H4 (cell line): ENCODE results near the gene RNF13. TPM values are rescaled to one million over a fixed set of nuclear protein-coding genes. Genes with fewer than 3 reads are reported as not detected.
A peak's percentile ranks its signal among the peaks of the same experiment; 100 is the strongest.
"Not testable (repeated sequence)": the region's sequence is repeated elsewhere in the genome, so short reads cannot be mapped to it uniquely, and the experiment has no call there.

Source experiments
- DNase-seq: peaks from one replicate; pipeline ENCODE4 v3.0.0-alpha.2; 2015; ENCODE audit warnings: low spot score
- total RNA-seq: library from RNA; depleted of rRNA; stranded (reverse); fragments of >200 nt; shearing (Covaris generic); gene quantifications from 2 replicates; pipeline ENCODE4 v1.2.3, GENCODE V29; 2014

The RNF13 gene
- total RNA-seq, 1 experiment from 2014 or later: 72.7 TPM

DNA sequence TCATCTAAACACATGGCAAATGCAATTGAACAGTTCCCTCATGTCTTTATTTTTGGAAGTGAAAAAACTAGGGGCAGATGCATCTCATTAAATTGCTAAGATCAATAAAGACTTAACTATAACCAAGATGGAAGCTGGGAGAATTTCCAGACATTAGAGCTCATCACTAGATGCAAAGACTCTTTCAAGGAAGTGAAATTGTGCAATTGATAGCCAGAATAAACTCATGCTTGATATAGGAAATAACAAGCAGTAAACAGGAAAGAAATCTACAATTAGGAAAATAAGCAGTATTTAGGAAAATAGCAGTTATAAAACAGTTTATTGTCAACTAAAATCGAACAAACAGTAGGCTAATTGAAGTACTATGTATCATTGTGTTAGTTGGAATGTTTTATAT, 11.8 kb upstream of the RNF13 start:
- no peak for DNase-seq

DNA sequence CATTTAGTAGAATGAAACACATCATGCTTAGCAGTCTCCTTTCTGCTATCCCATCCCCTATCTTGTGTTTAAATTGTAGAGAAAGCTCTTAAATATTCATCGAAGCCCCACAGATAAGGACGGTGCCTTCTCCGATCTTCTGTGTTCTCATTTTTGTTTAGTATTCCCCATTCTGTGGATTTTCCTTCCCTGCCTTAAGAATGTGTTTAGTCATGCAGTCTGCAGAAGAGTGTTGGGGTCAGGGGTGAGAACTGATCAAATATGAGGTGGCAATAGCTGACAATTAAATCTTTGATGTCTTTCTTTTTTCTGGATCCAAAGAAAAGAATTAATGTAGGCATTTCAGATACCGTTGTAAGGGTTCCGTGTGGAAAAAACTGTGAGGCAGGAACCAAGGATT, 11.4 kb upstream of the RNF13 start:
- DNase-seq: no peak

DNA sequence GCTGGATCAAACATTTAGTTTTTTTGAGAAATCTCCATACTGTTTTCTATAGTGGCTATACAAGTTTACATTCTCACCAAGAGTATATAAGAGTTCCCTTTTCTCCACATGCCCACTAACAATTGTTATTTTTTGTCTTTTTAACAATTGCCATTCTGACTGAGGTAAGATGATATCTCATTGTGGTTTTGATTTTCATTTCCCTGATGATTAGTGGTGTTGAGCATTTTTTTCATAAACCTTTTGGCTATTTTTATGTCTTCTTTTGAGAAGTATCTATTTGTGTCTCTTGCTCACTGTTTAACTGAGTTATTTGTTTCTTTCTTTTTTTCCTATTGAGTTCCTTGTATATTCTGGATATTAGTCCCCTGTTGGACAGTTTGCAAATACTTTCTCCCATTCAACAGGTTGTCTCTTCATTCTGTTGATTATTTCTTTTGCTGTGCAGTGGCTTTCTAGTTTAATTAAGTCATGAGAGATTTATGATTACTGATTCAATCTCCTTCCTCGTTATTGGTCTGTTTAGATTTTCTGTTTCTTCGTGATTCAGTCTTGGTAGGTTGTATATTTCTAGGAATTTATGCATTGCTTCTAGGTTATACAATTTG, 6.7 kb upstream of the RNF13 start:
- no peak for DNase-seq

DNA sequence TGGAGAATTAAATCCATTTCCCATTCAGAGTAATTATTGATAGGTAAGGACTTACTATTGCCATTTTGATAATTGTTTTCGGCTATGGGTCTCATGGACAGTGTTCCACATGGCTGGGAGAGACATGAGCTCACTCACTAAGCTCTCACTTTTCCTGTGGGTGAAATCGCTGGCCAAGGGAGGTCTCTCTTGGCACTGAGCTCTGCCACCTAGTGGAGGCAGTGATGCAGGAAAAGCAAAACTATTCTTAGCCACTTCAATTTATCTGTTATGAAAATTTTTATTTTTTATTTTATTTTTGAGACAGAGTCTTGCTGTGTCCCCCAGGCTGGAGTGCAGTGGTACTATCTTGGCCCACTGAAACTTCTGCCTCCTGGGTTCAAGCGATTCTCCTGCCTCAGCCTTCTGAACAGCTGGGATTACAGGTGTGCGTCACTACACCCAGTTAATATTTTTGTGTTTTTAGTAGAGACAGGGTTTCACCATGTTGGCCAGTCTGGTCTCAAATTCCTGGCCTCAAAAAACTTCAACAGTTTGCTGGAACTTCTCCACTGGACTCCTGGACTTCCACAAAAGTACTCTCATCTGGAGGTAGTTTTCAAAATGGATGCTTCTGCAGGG, 4.7 kb upstream of the RNF13 start:
- DNase-seq: peak; percentile 82

DNA sequence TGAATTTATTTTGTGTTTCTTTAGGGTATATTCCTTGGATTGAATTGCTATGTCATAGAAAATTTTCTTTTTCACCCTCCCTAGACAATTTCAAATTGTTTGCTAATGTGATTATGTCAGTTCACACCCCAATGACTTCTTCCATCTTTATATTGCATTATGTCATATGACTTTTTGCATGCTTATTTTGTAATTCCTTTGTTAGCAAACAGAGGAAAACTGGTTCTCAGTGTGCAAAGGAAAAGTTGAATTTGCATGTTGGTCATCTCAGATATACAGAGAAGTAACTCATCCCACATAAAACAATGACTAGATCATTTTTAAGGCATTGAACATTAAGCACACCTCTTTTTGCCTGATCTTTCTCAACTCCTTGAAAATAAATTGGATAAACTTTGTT, 3.3 kb upstream of the RNF13 start:
- DNase-seq: no peak

DNA sequence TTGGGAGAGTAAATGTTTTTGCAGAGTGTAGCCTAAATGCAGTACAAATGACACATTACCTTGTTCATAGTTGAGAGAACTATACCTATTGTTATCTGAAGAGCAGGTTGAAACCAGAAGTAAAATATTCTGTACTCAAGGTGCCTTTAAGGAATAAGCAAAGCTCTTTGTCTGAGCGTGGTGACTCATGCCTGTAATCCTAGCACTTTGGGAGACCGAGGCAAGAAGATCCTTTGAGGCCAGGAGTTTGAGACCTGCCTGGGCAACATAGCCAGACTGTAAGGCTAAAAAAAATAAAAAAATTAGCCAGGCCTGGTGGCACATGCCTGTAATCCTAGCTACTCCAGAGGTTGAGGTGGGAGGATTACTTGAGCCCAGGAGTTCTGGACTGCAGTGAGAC, 2.2 kb upstream of the RNF13 start:
- DNase-seq: no peak

DNA sequence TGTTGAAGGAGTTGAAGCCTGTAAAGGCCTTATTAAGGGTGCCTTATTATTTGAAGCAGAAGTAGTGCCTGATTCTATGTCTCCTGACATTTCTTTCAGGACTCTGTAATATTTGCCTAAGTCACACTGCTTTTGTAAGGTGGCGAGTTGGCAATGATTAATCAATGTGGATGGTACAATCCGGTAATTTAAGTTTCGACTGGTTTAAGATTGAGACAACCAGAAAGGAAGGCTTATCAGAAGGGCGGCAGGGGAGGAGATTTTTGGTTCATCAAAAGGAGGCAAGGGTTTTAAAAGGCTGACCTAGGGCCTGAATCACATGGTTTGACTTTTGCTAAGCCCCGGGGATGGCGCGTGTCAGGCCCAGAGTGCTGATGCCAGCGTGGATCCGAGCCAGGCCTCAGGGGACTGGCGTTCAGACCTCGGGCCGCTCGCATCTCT, 830 bp upstream of the RNF13 start:
- no peak for DNase-seq

DNA sequence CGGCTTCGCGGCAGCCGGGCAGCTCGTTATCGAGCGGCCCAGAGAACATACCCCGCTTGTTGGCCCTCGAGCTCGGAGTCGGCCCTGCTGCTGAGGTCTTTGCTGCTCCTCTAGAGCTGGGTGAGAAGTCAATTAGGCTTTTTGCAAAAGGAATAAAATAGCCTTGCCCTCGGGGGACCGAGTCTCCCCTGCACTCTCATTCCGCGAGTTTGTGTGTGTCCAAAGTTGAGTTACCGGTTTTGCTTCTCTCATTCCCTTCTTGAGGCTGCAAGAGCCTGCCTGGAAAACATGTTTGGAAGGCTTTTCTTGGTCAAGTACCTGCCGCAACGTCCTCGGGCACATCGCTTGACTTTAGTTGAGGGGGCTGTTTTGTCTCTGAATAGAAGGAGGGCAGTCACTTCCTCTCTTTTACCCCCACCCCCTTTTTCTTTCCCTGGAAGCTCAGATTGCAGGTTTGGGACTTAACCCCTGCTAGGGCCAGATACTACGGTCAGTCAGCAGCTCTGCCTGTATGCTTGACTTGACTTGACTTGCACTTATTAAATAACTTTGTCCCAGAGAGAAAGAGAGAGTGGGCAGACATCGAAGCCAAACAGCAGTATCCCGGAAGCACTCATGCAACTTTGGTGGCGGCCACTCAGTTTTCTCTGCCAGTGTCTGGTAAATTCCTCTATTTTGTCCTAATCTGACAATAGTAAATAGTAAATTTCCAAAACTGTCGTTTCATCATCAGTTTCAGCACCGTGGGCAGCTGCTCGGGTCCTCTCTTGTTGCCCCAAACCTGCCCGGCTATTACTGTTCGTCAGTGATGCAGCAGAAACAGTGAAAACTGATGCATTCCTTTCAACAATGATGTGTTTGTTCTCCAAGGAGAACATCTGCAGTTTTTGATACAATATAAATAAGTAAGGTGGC, 609 bp downstream of the RNF13 start:
- peak; percentile 13 for DNase-seq

DNA sequence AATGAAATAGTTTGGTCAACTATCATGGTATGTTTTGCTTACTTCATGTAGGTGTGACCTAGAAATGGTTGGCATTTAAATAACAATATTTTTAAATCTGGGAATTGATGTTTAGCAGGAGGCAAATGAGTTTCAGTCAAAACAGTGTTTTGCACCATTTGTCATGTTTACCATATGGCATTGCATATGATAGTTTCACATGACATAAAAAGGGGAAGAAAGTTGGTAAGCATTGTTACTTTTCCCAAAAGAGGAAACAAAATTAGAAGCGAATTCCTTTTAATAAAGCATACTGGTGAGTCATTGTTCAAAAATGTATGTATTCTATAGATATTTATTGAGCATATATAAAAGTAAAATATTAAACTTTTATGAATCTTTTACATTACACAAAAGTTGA, 2.3 kb downstream of the RNF13 start:
- DNase-seq: no peak

DNA sequence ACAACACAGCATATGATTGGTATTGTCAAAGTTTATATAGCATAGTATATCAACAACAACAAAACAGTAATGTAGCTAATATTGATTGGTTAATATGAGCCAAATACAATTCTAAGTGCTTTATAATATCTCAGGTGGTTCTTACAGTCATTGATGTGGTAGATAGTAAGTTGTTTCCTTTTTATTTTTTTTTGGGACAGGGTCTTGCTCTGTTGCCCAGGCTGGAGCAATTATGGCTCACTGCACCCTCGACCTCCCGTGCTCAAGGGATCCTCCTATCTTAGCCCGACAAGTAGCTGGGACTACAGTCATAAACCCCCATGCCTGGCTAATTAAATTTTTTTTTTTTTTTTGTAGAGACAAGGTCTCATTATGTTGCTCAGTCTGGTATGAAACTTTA, 2.7 kb downstream of the RNF13 start:
- no peak for DNase-seq

DNA sequence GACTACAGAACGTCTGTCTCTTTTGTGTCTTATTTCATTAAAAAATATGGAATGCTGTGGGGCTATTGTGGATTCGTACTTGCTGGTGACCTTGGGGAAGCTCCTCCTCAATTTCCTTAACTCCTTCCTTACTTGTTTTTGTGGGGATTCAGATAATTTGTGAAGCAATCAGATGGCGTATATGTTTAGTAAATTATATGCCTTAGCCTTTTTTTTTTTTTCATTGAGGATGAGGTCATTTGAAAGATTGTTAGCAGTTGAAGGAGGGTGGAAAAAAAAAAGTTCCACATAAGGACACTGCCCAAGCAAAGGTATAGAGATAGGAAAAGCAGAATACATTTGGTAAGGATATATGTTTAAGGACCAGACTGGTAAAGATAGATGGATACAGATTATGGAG, 3.3 kb downstream of the RNF13 start:
- no peak for DNase-seq

DNA sequence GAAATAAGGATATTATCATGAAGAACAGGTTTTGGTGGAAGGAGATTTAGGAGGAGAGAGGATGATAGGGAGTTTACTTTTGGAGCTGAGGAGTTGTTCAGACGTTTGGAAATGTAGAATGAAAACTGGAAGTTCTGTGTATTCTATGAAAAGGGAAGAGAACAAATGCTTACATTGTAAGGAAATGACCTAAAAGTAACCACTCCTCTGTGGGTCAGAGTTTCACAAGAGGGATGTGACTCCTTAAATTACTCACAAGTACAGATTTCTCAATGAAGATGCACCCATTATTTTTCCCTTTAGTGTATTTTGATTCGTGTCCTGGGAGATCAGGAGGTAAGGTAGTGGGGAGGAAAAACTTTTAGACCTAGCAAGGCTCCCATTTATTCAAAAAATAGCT, 4.0 kb downstream of the RNF13 start:
- no peak for DNase-seq

DNA sequence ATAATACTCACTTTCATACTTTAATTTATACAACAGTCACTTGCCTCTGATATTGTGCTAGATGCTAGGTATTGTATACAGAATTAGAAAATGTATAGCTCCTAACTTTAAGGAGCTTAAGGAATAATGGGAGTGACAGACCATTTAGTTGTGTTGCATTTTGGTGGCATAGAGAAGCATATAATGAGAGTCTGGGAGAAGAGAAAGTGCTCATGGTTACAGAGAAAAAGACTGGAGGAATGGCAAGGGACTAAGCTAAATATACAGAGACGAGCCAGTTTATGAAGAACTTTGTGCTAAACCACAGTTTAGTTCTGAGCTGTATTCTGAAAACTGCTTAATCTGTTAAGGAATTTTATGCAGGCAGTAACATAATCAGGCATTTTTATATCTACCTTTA, 6.4 kb downstream of the RNF13 start:
- no peak for DNase-seq

DNA sequence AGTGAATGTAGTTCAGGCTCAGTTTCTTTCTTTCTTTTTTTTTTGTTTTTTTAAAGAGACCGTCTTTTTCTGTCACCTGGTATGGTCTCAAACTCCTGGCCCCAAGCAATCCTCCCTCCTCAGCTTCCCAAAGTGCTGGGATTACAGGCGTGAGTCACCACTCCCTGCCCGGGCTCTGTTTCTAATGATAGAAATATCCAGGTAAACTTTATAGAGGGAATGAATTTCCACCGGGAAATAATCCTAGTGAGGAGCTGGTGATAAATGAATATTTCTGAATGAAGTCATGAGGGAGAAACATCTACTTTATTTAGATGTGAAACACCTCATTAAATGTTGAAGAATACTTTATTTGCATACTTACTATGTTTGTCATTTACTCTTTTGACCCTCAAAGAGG, 7.2 kb downstream of the RNF13 start:
- no peak for DNase-seq

DNA sequence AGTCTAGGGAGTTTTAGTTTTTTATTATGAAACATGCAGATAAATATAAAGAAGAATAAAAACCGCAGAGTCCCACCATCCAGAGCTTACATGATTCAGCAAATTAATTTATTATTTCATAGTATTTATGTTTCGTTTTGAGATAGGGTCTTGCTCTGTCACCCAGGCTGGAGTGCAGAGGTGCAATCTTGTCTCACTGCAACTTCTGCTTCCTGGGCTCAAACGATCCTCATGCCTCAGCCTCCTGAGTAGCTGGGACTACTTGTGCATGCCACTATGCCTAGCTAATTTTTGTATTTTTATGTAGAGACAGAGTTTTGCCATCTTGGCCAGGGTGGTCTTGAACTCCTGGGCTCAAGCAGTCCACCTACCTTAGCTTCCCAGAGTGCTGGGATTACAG, 13.6 kb downstream of the RNF13 start:
- DNase-seq: no peak

DNA sequence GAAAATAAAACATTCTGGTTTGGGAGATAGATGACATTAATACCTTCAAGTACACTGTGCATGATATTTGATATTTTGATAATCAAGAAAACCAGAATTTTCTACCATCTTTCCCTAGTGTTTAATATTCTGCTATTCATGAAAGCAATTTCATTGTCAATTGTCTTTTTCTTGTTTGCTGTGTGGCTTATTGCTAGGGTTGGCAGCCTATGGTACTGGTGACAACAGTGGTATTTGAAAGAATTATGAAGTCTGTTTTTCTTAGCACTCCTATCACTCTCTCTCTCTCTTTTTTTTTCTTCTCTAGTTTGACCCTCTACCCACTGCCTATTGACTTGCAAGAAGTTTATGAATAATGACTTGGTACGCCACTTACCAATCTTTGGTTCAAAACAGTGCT, 15.4 kb downstream of the RNF13 start:
- no peak for DNase-seq

DNA sequence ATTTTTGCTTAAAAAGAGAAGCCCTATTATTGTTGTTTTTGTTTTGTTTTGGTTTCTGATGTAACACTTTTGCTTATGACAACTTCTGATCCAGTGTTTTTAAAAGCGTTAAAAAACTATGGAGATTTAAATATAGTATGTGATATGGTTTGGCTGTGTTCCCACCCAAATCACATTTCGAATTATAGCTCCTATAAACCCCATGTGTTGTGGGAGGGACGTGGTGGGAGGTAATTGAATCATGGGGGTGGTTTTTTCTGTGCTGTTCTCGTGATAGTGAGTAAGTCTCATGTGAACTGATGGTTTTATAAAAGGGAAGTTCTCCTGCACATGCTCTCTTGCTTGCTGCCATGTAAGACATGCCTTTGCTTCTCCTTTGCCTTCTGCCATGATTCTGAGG, 16.6 kb downstream of the RNF13 start:
- DNase-seq: not testable (repeated sequence)

DNA sequence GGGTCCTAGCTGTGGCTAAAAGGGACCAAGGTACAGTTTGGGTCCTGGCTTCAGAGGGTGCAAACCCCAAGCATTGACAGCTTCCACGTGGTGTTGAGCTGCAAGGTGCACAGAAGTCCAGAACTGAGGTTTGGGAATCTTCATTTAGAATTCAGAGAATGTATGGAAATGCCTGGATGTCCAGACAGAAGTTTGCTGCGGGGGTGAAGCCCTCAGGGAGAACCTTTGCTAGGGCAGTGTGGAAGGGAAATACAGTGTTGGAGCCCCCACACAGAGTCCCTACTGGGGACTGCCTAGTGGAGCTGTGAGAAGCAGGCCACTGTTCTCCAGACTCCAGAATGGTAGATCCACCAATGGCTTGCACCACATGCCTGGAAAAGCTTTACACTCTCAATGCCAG, 17.9 kb downstream of the RNF13 start:
- no peak for DNase-seq

DNA sequence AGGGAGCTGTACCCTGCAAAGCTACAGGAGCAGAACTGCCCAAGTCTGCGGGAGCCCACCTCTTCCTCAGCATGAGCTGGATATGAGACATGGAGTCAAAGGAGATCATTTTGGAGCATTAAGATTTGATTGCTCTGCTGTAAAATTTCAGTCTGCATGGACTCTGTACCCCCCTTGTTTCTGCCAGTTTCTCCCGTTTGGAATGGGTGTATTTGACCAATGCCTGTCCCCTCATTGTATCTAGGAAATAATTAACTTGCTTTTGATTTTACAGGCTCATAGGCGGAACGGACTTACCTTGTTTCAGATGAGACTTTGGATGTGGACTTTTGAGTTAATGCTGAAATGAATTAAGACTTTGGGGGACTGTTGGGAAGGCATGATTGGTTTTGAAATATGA, 18.3 kb downstream of the RNF13 start:
- DNase-seq: no peak

DNA sequence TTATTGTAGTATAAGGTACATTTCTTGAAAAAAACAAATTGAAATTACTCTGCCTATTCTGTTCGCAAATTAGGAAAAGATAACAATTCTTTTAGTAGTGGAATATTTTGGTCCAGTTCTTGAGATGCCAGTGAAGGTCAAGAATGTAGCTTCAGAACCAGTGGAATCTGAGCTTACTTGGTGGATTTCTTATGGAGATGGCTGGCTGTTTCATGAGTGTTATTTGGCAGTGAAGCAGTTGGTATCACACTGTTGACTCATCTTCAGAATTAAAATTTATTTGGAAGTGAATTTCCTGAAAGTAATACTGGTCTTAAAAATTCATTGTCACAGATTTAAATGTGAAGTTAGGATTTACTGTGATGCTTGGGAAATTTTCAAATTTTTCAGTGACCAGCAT, 19.1 kb downstream of the RNF13 start:
- no peak for DNase-seq

DNA sequence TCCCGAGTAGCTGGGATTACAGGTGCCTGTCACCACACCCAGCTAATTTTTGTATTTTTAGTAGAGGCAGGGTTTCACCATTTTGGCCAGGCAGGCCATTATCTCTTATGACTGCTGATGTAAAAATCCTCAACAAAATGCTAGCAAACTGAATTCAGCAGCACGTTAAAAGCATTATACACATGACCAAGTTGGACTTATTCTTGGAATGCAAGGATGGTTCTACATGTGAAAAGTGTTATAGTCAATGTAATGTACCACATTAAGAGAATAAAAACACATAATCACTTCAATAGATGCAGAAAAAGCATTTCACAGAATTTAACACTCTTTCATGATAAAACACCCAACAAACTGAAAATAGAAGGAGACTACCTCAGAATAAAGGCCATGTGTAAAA, 20.2 kb downstream of the RNF13 start:
- no peak for DNase-seq

DNA sequence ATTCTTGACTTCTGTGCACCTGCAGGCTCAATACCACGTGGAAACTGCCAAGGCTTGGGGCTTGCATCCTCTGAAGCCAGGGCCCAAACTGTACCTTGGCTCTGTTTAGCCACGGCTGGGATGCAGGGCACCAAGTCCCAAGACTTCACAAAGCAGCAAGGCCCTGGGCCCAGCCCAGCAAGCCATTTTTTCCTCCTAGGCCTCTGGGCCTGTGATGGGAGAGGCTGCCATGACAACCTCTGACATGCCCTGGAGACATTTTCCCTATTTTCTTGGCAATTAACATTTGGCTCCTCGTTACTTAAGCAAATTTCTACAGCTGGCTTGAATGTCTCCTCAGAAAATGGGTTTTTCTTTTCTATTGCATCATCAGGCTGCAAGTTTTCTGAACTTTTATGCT, 25.5 kb downstream of the RNF13 start:
- not testable (repeated sequence) for DNase-seq

DNA sequence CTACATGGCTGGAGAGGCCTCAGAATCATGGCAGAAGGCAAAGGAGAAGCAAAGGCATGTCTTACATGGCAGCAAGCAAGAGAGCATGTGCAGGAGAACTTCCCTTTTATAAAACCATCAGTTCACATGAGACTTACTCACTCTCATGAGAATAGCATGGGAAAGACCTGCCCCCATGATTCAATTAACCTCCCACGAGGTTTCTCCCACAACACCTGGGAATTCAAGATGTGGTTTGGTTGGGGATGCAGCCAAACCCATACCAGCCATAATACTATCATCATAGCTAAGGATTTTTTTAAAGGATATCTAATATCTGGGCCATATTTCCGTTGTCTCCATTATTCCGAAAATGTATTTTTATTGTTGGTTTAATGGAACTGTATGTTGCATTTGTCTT, 26.5 kb downstream of the RNF13 start:
- not testable (repeated sequence) for DNase-seq
